Nephron progenitor cell (in vitro differentiated cells): ENCODE data around the gene ANKRD11.
"Not testable (repeated sequence)": the region's sequence is repeated elsewhere in the genome, so short reads cannot be mapped to it uniquely, and the experiment has no call there.

ENCODE experiments used
- DNase-seq: peaks from one replicate; pipeline ENCODE4 v3.0.0; 2021
- H3K27ac Mint-ChIP-seq: 2 replicates; pipeline ENCODE4 v1.8.0; 2021; ENCODE audit warnings: mild to moderate bottlenecking, moderate library complexity, mixed read lengths
- H3K27me3 Mint-ChIP-seq: 2 replicates; pipeline ENCODE4 v1.8.0; 2021; ENCODE audit warnings: mild to moderate bottlenecking, low read depth, mixed read lengths; ENCODE audit not compliant: poor library complexity
- H3K36me3 Mint-ChIP-seq: 2 replicates; pipeline ENCODE4 v1.8.0; 2021; ENCODE audit warnings: low read depth, mixed read lengths
- H3K4me1 Mint-ChIP-seq: 2 replicates; pipeline ENCODE4 v1.8.0; 2021; ENCODE audit warnings: mixed read lengths
- H3K4me3 Mint-ChIP-seq: 2 replicates; pipeline ENCODE4 v1.8.0; 2021; ENCODE audit warnings: mild to moderate bottlenecking, moderate library complexity, mixed read lengths
- H3K9me3 Mint-ChIP-seq: 2 replicates; pipeline ENCODE4 v1.8.0; 2021; ENCODE audit warnings: mild to moderate bottlenecking, moderate library complexity, mixed read lengths
- CTCF ChIP-seq: fragments of 200-600 bp; sonication (generic); IDR thresholded peaks from 2 replicates; pipeline ENCODE4 v1.5.0; 2021; ENCODE audit warnings: antibody characterized with exemption

The ANKRD11 gene

GRCh38 chr16:89265647-89266046 lies 224.7 kb downstream of the ANKRD11 start:
- peaks cover 14% of the 10 kb centered on the region for H3K9me3 Mint-ChIP-seq
- H3K36me3 Mint-ChIP-seq: peaks cover 56% of the 10 kb centered on the region
- H3K4me3 Mint-ChIP-seq: no peak overlapping the region
- H3K4me1 Mint-ChIP-seq: peaks cover 4% of the 10 kb centered on the region
- H3K27me3 Mint-ChIP-seq: no peaks in the 10 kb centered on the region
- DNase-seq: no peak
- TF ChIP-seq CTCF: no peak
- H3K27ac Mint-ChIP-seq: peak overlapping the region; percentile 42

DNA sequence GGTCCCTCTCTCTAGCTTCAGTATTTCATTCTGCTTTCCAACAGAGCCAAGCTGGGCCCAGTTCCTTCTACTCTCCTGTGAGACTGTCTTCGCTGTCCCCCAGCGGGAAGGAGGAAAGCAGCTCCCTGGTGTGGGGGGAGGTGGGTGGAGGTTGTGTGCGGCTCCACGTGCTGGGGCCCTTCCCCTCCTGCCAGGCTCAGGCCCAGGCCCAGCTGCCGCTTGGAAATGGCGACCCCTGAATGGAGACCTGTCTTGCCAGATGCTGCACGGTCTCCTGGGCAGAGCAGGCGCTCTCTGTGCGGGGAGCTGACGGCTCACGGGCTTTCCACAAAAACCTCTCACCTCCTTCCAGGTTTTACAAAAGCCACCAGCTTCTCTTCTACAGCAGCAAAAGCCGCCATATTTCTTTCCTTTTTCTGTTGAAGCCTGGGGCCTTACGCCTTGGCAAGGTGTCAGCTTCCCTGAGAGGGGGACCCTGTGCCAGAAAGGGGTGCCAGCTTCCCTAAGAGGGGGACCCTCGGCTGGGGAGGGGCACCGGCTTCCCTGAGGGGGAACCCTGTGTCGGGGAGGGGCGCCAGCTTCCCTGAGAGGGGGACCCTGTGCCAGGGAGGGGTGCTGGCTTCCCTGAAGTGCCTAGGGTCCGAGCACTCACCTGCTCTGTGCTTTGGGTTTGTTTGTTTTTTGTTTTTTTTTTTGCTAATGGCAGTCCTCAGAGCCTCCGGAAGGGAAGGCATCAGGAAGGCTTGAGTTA lies 225.4 kb downstream of the ANKRD11 start:
- Mint-ChIP-seq H3K4me3 (no peak overlapping the region), H3K36me3 (peaks cover 51% of the 10 kb centered on the region), H3K27me3 (peaks cover under 1% of the 10 kb centered on the region), H3K27ac (no peak overlapping the region), H3K9me3 (peaks cover 14% of the 10 kb centered on the region), H3K4me1 (peaks cover 4% of the 10 kb centered on the region)
- DNase-seq: no peak
- TF ChIP-seq CTCF: no peak

GRCh38 chr16:89261691-89262563 lies 228.4 kb downstream of the ANKRD11 start:
- H3K9me3 Mint-ChIP-seq: peaks cover 39% of the 10 kb centered on the region
- peak overlapping the region; percentile 39 for H3K27ac Mint-ChIP-seq
- peaks cover 28% of the 10 kb centered on the region for H3K27me3 Mint-ChIP-seq
- no peak overlapping the region for H3K4me3 Mint-ChIP-seq
- H3K36me3 Mint-ChIP-seq: peaks cover 41% of the 10 kb centered on the region
- no peak for TF ChIP-seq CTCF
- no peak for DNase-seq
- peaks cover 14% of the 10 kb centered on the region for H3K4me1 Mint-ChIP-seq

- H3K27ac Mint-ChIP-seq, H3K4me3 Mint-ChIP-seq, DNase-seq: not testable (repeated sequence)
- Mint-ChIP-seq H3K36me3 (peaks cover 37% of the 10 kb centered on the region), H3K4me1 (peaks cover 14% of the 10 kb centered on the region), H3K27me3 (peaks cover 44% of the 10 kb centered on the region), H3K9me3 (peaks cover 53% of the 10 kb centered on the region)
These were observed 230.5 kb downstream of the ANKRD11 start for GRCh38 chr16:89259901-89260300.

GRCh38 chr16:89257757-89258465 lies 232.4 kb downstream of the ANKRD11 start:
- TF ChIP-seq CTCF: no peak
- no peak overlapping the region for H3K27ac Mint-ChIP-seq
- peaks cover 22% of the 10 kb centered on the region for H3K36me3 Mint-ChIP-seq
- H3K9me3 Mint-ChIP-seq: peaks cover 50% of the 10 kb centered on the region
- peak overlapping the region; percentile 39 for H3K4me3 Mint-ChIP-seq
- peaks cover 58% of the 10 kb centered on the region for H3K27me3 Mint-ChIP-seq
- peaks cover 21% of the 10 kb centered on the region for H3K4me1 Mint-ChIP-seq
- no peak for DNase-seq

DNA sequence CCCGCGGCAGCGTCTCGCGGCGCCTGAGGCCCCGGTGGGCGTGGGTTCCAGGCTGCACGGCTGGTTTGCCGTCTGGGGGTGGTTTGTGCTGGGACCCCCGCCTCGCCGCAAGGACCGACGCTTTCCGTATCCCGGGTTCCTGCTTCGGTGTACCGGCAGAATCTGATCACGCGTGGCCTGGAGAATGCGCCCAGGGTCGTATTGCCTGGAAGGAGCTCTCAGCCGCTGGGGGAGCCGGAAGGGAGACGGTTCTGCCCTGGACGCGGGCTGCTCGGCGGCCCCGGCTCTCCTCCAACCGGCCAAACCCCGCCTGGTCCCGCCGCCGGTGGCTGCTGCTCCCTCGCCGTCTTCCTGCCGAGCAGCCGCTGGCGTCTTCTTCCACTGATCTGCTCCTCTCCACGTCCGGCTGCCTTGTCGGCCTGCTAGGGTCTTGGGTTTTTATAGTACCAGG lies 233.1 kb downstream of the ANKRD11 start:
- TF ChIP-seq CTCF: no peak
- Mint-ChIP-seq H3K36me3 (peaks cover 16% of the 10 kb centered on the region), H3K27me3 (peaks cover 60% of the 10 kb centered on the region), H3K27ac (no peak overlapping the region), H3K9me3 (peaks cover 50% of the 10 kb centered on the region), H3K4me1 (peaks cover 21% of the 10 kb centered on the region), H3K4me3 (peak overlapping the region; percentile 39)
- no peak for DNase-seq
